K562 (cell line): ENCODE measurements around the gene PRICKLE4. TPM values are rescaled to one million over a fixed set of nuclear protein-coding genes. Genes with fewer than 3 reads are reported as not detected.

Experiments
- ATF4 ChIP-seq: fragments of 450-650 bp; formaldehyde crosslinking; IDR thresholded peaks from 2 replicates; pipeline ENCODE4 v1.4.0; 2022; ENCODE audit warnings: mild to moderate bottlenecking, moderate library complexity
- BCOR ChIP-seq: fragments of 450-650 bp; IDR thresholded peaks from 2 replicates; pipeline ENCODE4 v1.6.1; 2016
- C11orf30 ChIP-seq: fragments of 450-650 bp; IDR thresholded peaks from 2 replicates; pipeline ENCODE4 v1.6.1; 2016; ENCODE audit warnings: low read depth, mild to moderate bottlenecking
- CBFB ChIP-seq: sonication (generic); formaldehyde crosslinking; IDR thresholded peaks from 2 replicates; pipeline ENCODE4 v1.4.0; 2020; ENCODE audit warnings: mild to moderate bottlenecking, missing genetic modification reagents
- ELF2 ChIP-seq: fragments of 250-450 bp; sonication (Bioruptor Pico); IDR thresholded peaks from 2 replicates; pipeline ENCODE4 v1.5.0; 2021; ENCODE audit warnings: mild to moderate bottlenecking
- EP300 ChIP-seq: IDR thresholded peaks from 2 replicates; pipeline ENCODE4 v1.6.1; 2012; ENCODE audit warnings: low read length, improper control_type of control experiment
- ETV1 ChIP-seq: fragments of 450-650 bp; conservative IDR thresholded peaks from 2 replicates; pipeline ENCODE4 v1.6.1; 2016; ENCODE audit warnings: missing genetic modification characterization, control low read depth, low read depth, missing compliant biosample characterization
- FOXJ2 ChIP-seq: fragments of 200-800 bp; sonication (Bioruptor generic); IDR thresholded peaks from 2 replicates; pipeline ENCODE4 v1.6.1; 2016; ENCODE audit warnings: missing genetic modification characterization, missing compliant biosample characterization
- GABPB2 ChIP-seq: fragments of 250-450 bp; sonication (Bioruptor Pico); conservative IDR thresholded peaks from 2 replicates; pipeline ENCODE4 v1.5.1; 2021; ENCODE audit warnings: mild to moderate bottlenecking
- HDAC2 ChIP-seq: fragments of 450-650 bp; IDR thresholded peaks from 2 replicates; pipeline ENCODE4 v1.6.1; 2016; ENCODE audit warnings: mild to moderate bottlenecking
- KLF1 ChIP-seq: fragments of 450-650 bp; IDR thresholded peaks from 2 replicates; pipeline ENCODE4 v1.6.1; 2016; ENCODE audit warnings: missing genetic modification characterization, missing compliant biosample characterization
- KLF6 ChIP-seq: fragments of 250-450 bp; sonication (Bioruptor Pico); IDR thresholded peaks from 2 replicates; pipeline ENCODE4 v1.4.0; 2020; ENCODE audit warnings: mild to moderate bottlenecking, moderate library complexity, borderline replicate concordance
- MAFF ChIP-seq: IDR thresholded peaks from 2 replicates; pipeline ENCODE4 v1.6.1; 2012; ENCODE audit warnings: low read length, improper control_type of control experiment
- RFX7 ChIP-seq: fragments of 250-450 bp; sonication (Bioruptor Pico); IDR thresholded peaks from 2 replicates; pipeline ENCODE4 v1.5.1; 2021; ENCODE audit warnings: mild to moderate bottlenecking
- SMAD4 ChIP-seq: fragments of 250-450 bp; sonication (Bioruptor Pico); conservative IDR thresholded peaks from 2 replicates; pipeline ENCODE4 v1.8.0; 2021; ENCODE audit warnings: inconsistent platforms, mild to moderate bottlenecking, moderate library complexity
- STAT6 ChIP-seq: sonication (generic); formaldehyde crosslinking; IDR thresholded peaks from 2 replicates; pipeline ENCODE4 v1.8.1; 2023; ENCODE audit warnings: mild to moderate bottlenecking, missing genetic modification reagents
- TBL1XR1 ChIP-seq, 2 experiments: IDR thresholded peaks; 2 replicates each; pipeline ENCODE4 v1.6.1; 2012; ENCODE audit warnings: improper control_type of control experiment in 2 of 2, low read length in 2 of 2, mild to moderate bottlenecking in 1 of 2
- TEAD1 ChIP-seq, 2 experiments: fragments of 450-650 bp in 1 of 2; sonication (generic) in 1 of 2; formaldehyde crosslinking; IDR thresholded peaks; 2 replicates each; pipeline versions ENCODE4 v1.4.0 to v1.8.0; 2020 to 2022; ENCODE audit warnings: mild to moderate bottlenecking in 2 of 2, missing genetic modification reagents in 1 of 2
- XRCC4 ChIP-seq: IDR thresholded peaks from one replicate; pipeline ENCODE4 v1.6.1; 2011; ENCODE audit not compliant: insufficient read depth, insufficient read length; ENCODE audit errors: extremely low read depth
- ZFP30 ChIP-seq: fragments of 250-450 bp; sonication (Bioruptor Pico); IDR thresholded peaks from 2 replicates; pipeline ENCODE4 v1.8.0; 2022; ENCODE audit warnings: moderate library complexity, mild to moderate bottlenecking, inconsistent platforms, borderline replicate concordance
- ZNF253 ChIP-seq: fragments of 250-450 bp; sonication (Bioruptor Pico); conservative IDR thresholded peaks from 2 replicates; pipeline ENCODE4 v1.6.1; 2021; ENCODE audit warnings: mild to moderate bottlenecking
- ZNF274 ChIP-seq: IDR thresholded peaks from 2 replicates; pipeline ENCODE4 v1.6.1; 2011; ENCODE audit warnings: low read depth, mild to moderate bottlenecking, low read length, moderate library complexity, borderline replicate concordance
- ZNF431 ChIP-seq: sonication (generic); formaldehyde crosslinking; IDR thresholded peaks from 2 replicates; pipeline ENCODE4 v1.8.0; 2022; ENCODE audit warnings: mild to moderate bottlenecking, missing genetic modification reagents
- ZNF586 ChIP-seq: fragments of 450-650 bp; formaldehyde crosslinking; conservative IDR thresholded peaks from 2 replicates; pipeline ENCODE4 v1.4.0; 2020; ENCODE audit warnings: mild to moderate bottlenecking, moderate library complexity
- polyA plus RNA-seq, 8 experiments: library from polyadenylated mRNA; depleted of rRNA in 4 of 8; stranded (reverse) in 5 of 8; unstranded in 3 of 8; fragments of >200 nt; fragmentation: Nextera tagmentation in 2 of 8; fragmentation: Illumina TruSeq in 1 of 8; extraction: Ambion mirVana in 2 of 8; extraction: Trizol in 1 of 8; gene quantifications; 2 replicates each; pipeline versions ENCODE4 v1.2.1 to v1.2.3, GENCODE V29; 2011 to 2014; ENCODE audit warnings: inconsistent platforms in 1 of 8, missing spikeins in 1 of 8
- total RNA-seq, 7 experiments: library from RNA; depleted of rRNA in 6 of 7; stranded (reverse); fragments of >200 nt in 6 of 7; fragmentation: Illumina TruSeq in 2 of 7; extraction: Trizol in 2 of 7; gene quantifications; 2 replicates each; pipeline versions ENCODE4 v1.2.1 to v1.2.3, GENCODE V29; 2011 to 2021; ENCODE audit warnings: low replicate concordance in 1 of 7

The PRICKLE4 gene
- total and polyA plus RNA-seq, 9 of the 15 experiments (the other 6 are each of a cell fraction or from before 2014, with no cell fraction given), result 0.20 to 0.32 (median 0.27) TPM; not detected in 6

- TF ChIP-seq XRCC4 (no peak), ZFP30 (CRISPR knock-in tag) (no peak), TEAD1 (CRISPR knock-in tag; IDR thresholded peaks at IDR 0.05) (no peak), KLF6 (no peak), STAT6 (CRISPR knock-in tag) (no peak), MAFF (no peak), BCOR (no peak), ZNF274 (no peak), HDAC2 (peak; percentile 51; the same call in 1 of the 2 replicates), ZNF586 (no peak), ATF4 (CRISPR knock-in tag) (no peak), KLF1 (tag) (no peak), ZNF253 (CRISPR knock-in tag) (no peak), SMAD4 (0 out of 2 replicates have a peak, but pooled peaks have one; percentile 28), ETV1 (tag) (no peak), ZNF431 (CRISPR knock-in tag) (no peak), EP300 (peak; percentile 64; the same call in 1 of the 2 replicates), ELF2 (CRISPR knock-in tag) (no peak), GABPB2 (CRISPR knock-in tag) (no peak), RFX7 (CRISPR knock-in tag) (no peak), TBL1XR1 (IDR thresholded peaks at IDR 0.05; ENCODE audit: low read length in 2 of 2) (no peak; a peak in 1 of 4 replicates), FOXJ2 (0 out of 2 replicates have a peak, but pooled peaks have one; percentile 40), C11orf30 (no peak), CBFB (no peak)
Observed at GRCh38 chr6:41747256-41748101, 33.1 kb upstream of the PRICKLE4 start, which contains the start of gene PGC (continued).
